RWPE1 (cell line): ENCODE measurements around the gene PLAU.

Experiments used
- CTCF ChIA-PET: fragments of 350-600 bp; sonication (Branson Sonifier 250); formaldehyde crosslinking; extraction: SDS; loops from one replicate; lab custom pipeline; 2021; lab: Yijun Ruan, JAX
- POLR2A ChIA-PET: fragments of 400-600 bp; formaldehyde crosslinking; extraction: SDS; loops from one replicate; lab custom pipeline; 2020; ENCODE audit warnings: antibody characterized with exemption; ENCODE audit not compliant: low non-redundant PET; lab: Yijun Ruan, JAX
- DNase-seq: peaks from one replicate; pipeline ENCODE4 v3.0.0; 2012; ENCODE audit warnings: low spot score
- H3K27ac ChIP-seq: fragments of 450-650 bp; 2 replicates; pipeline ENCODE4 v1.5.1; 2017
- CTCF ChIP-seq: fragments of 450-650 bp; conservative IDR thresholded peaks from 2 replicates; pipeline ENCODE4 v1.5.1; 2017; ENCODE audit warnings: low read depth, mild to moderate bottlenecking

Gene PLAU

GRCh38 chr10:73899423-73899822 is 11.5 kb upstream of the PLAU start:
- ChIA-PET CTCF (interaction anchor here (1.1 to 2.2 kb wide), 2 partner anchors 13 to 42 kb away, joined by 4 to 9 read pairs; no protein-coding TSS in a partner anchor), POLR2A (interaction anchor here (0.7 to 1.2 kb wide), 2 partner anchors 10 to 11 kb away, joined by 4 to 5 read pairs; no protein-coding TSS in a partner anchor)
- peak overlapping the region; percentile 67 for H3K27ac ChIP-seq
- TF ChIP-seq CTCF, result no peak
- DNase-seq, result peak; percentile 88

GRCh38 chr10:73900064-73900463 is 10.9 kb upstream of the PLAU start:
- DNase-seq, result no peak
- POLR2A ChIA-PET, result interaction anchor here (0.7 to 1.2 kb wide), 2 partner anchors 10 to 12 kb away, joined by 4 to 5 read pairs; no protein-coding TSS in a partner anchor
- CTCF ChIA-PET, result interaction anchor here (1.1 to 2.2 kb wide), 3 partner anchors 11 to 41 kb away, joined by 4 to 9 read pairs (median 6); no protein-coding TSS in a partner anchor
- peak overlapping the region; percentile 67 for H3K27ac ChIP-seq
- no peak for TF ChIP-seq CTCF

GRCh38 chr10:73901261-73901660 is 9.7 kb upstream of the PLAU start:
- H3K27ac ChIP-seq, result no peak overlapping the region
- DNase-seq, result no peak
- no peak for TF ChIP-seq CTCF
- ChIA-PET CTCF (no interaction called here), POLR2A (no interaction called here)

GRCh38 chr10:73902351-73902750 is 8.6 kb upstream of the PLAU start:
- no peak for TF ChIP-seq CTCF
- POLR2A ChIA-PET, result interaction anchor here (0.6 to 0.7 kb wide), 3 partner anchors 12 to 1022 kb away, joined by 3 to 10 read pairs (median 4); no protein-coding TSS in a partner anchor
- CTCF ChIA-PET, result interaction anchor here (1.2 to 1.7 kb wide), 3 partner anchors 9 to 39 kb away, joined by 3 to 6 read pairs (median 4); no protein-coding TSS in a partner anchor
- DNase-seq, result no peak
- H3K27ac ChIP-seq, result no peak overlapping the region

- no peak for DNase-seq
- no peak for TF ChIP-seq CTCF
- ChIA-PET CTCF (interaction anchor here (0.5 to 0.6 kb wide), 2 partner anchors 149 to 322 kb away, joined by 6 to 10 read pairs; no protein-coding TSS in a partner anchor), POLR2A (no interaction called here)
- peak overlapping the region; percentile 97 for H3K27ac ChIP-seq
Observed at GRCh38 chr10:73905256-73906020, 5.5 kb upstream of the PLAU start.

GRCh38 chr10:73906524-73907447 is 4.1 kb upstream of the PLAU start:
- ChIA-PET CTCF (interaction anchor here (0.6 to 1.2 kb wide), 4 partner anchors 17 to 1110 kb away, joined by 4 to 6 read pairs (median 4); no protein-coding TSS in a partner anchor), POLR2A (interaction anchor here (0.7 to 0.9 kb wide), 2 partner anchors 17 to 19 kb away, joined by 3 to 4 read pairs; no protein-coding TSS in a partner anchor)
- no peak for TF ChIP-seq CTCF
- H3K27ac ChIP-seq, result peak overlapping the region; percentile 97
- peak; percentile 85 for DNase-seq
